HepG2 (cell line): ENCODE data around the gene TMCO4. TPM values are rescaled to one million over a fixed set of nuclear protein-coding genes. Genes with fewer than 3 reads are reported as not detected.

Source experiments
- ATAC-seq: fragments of 200-7000 bp; cut with Tn5 transposase; 3 replicates; pipeline ENCODE4 v1.9.1; 2020; ENCODE audit warnings: mild to moderate bottlenecking, moderate library complexity
- BruUV-seq: library from RNA; stranded (reverse); fragments of 400-500 nt; replicated peaks from 2 replicates; lab custom pipeline; 2021; lab: Mats Ljungman, UMichigan
- CTCF ChIA-PET: fragments of 300-600 bp; formaldehyde crosslinking; extraction: SDS; loops from one replicate; lab custom pipeline; 2021; ENCODE audit warnings: low total read pairs, inconsistent platforms, low intra/inter-chr PET ratio; lab: Yijun Ruan, JAX
- POLR2A ChIA-PET: fragments of 350-600 bp; sonication (Branson Sonifier 250); formaldehyde crosslinking; loops from one replicate; lab custom pipeline; 2020; ENCODE audit warnings: antibody characterized with exemption, inconsistent platforms; lab: Yijun Ruan, JAX
- DNase-seq: peaks from one replicate; pipeline ENCODE4 v3.0.0-alpha.2; 2015; ENCODE audit warnings: low spot score
- FAIRE-seq: peaks from 3 replicates; lab custom pipeline; 2011; peaks lifted over from hg19 to GRCh38; lab: Jason Lieb, UNC
- H2AFZ ChIP-seq: one replicate; pipeline ENCODE4 v1.6.1; 2011; ENCODE audit warnings: low read length, inconsistent platforms
- H3K27ac ChIP-seq: fragments of 300-600 bp; 3 replicates; pipeline ENCODE4 v1.8.0; 2011; ENCODE audit warnings: mixed run types, mild to moderate bottlenecking, mixed read lengths, low read length, inconsistent platforms; ENCODE audit not compliant: insufficient read depth; ENCODE audit errors: extremely low read length
- H3K27me3 ChIP-seq, 2 experiments: fragments of 200-600 bp in 1 of 2; 2 replicates in 1 of 2; 3 replicates in 1 of 2; pipeline versions ENCODE4 v1.6.0 to v1.8.0; 2011; ENCODE audit warnings: low read length in 2 of 2, mild to moderate bottlenecking in 2 of 2, moderate library complexity in 2 of 2, inconsistent platforms in 1 of 2; ENCODE audit not compliant: insufficient read depth in 2 of 2, control insufficient read depth in 1 of 2
- H3K36me3 ChIP-seq, 2 experiments: fragments of 200-600 bp in 1 of 2; replicated peaks in 1 of 2; 2 replicates in 1 of 2; 3 replicates in 1 of 2; pipeline versions ENCODE4 v1.5.1 to v1.8.0; 2011; ENCODE audit warnings: low read length in 2 of 2, inconsistent platforms in 1 of 2; ENCODE audit not compliant: insufficient read depth in 2 of 2, control insufficient read depth in 1 of 2
- H3K4me1 ChIP-seq: 2 replicates; pipeline ENCODE4 v1.5.1; 2012; ENCODE audit warnings: low read length, inconsistent platforms; ENCODE audit not compliant: insufficient read depth
- H3K4me2 ChIP-seq: 2 replicates; pipeline ENCODE4 v1.6.0; 2011; ENCODE audit warnings: low read depth, low read length, inconsistent platforms
- H3K4me3 ChIP-seq, 3 experiments: fragments of 200-600 bp in 1 of 3; sonication (generic), shearing (Covaris generic) in 1 of 3; replicated peaks in 1 of 3; 2 replicates each; pipeline ENCODE4 v1.5.1; 2011 to 2016; ENCODE audit warnings: low read length in 3 of 3, inconsistent platforms in 2 of 3, low read depth in 2 of 3, mild to moderate bottlenecking in 2 of 3, control low read depth in 1 of 3, mixed read lengths in 1 of 3; ENCODE audit not compliant: insufficient read depth in 1 of 3
- H3K79me2 ChIP-seq: one replicate; pipeline ENCODE4 v1.6.1; 2011; ENCODE audit warnings: low read length, inconsistent platforms; ENCODE audit not compliant: insufficient read depth
- H3K9ac ChIP-seq: 2 replicates; pipeline ENCODE4 v1.6.0; 2011; ENCODE audit warnings: mild to moderate bottlenecking, low read depth, low read length, inconsistent platforms; ENCODE audit not compliant: insufficient read depth
- H3K9me3 ChIP-seq: 2 replicates; pipeline ENCODE4 v1.5.1; 2012; ENCODE audit warnings: mild to moderate bottlenecking, low read length
- H4K20me1 ChIP-seq: 2 replicates; pipeline ENCODE4 v1.6.0; 2011; ENCODE audit warnings: inconsistent platforms, mild to moderate bottlenecking, low read length, moderate library complexity; ENCODE audit not compliant: insufficient read depth
- FOSL2 ChIP-seq: sonication (generic); formaldehyde crosslinking; IDR thresholded peaks from 2 replicates; pipeline ENCODE4 v1.4.0; 2020; ENCODE audit warnings: missing genetic modification reagents
- HNF4A ChIP-seq: sonication (generic); formaldehyde crosslinking; IDR thresholded peaks from 2 replicates; pipeline ENCODE4 v1.4.0; 2020; ENCODE audit warnings: missing genetic modification reagents
- MEIS1 ChIP-seq: sonication (generic); formaldehyde crosslinking; IDR thresholded peaks from 2 replicates; pipeline ENCODE4 v1.9.0; 2021; ENCODE audit warnings: mild to moderate bottlenecking, missing genetic modification reagents, moderate library complexity, borderline replicate concordance
- SOX13 ChIP-seq, 3 experiments: fragments of 450-650 bp in 1 of 3; sonication (generic) in 1 of 3; formaldehyde crosslinking in 1 of 3; IDR thresholded peaks in 2 of 3; conservative IDR thresholded peaks in 1 of 3; 2 replicates each; pipeline versions ENCODE4 v1.5.0 to v1.6.1; 2016 to 2020; ENCODE audit warnings: antibody characterized with exemption in 1 of 3, mild to moderate bottlenecking in 1 of 3, missing compliant biosample characterization in 1 of 3, missing genetic modification reagents in 1 of 3, moderate library complexity in 1 of 3
- SOX5 ChIP-seq: IDR thresholded peaks from 2 replicates; pipeline ENCODE4 v1.6.1; 2016; ENCODE audit warnings: borderline replicate concordance
- ZKSCAN1 ChIP-seq: fragments of 150-350 bp; IDR thresholded peaks from 2 replicates; pipeline ENCODE4 v1.6.1; 2014; ENCODE audit warnings: low read length
- ZNF136 ChIP-seq: sonication (generic); formaldehyde crosslinking; IDR thresholded peaks from 2 replicates; pipeline ENCODE4 v1.8.1; 2022; ENCODE audit warnings: low read depth, mild to moderate bottlenecking, moderate library complexity, missing genetic modification reagents
- WGBS: methylation state at CpG from one replicate; pipeline ENCODE4 v1.1.6; 2017; ENCODE audit warnings: low lambda C conversion rate; 5-methylcytosine and 5-hydroxymethylcytosine counted together
- in situ Hi-C: cut with HindIII; loops from 2 replicates; pipeline ENCODE4 v1.10.0; 2017; ENCODE audit warnings: low pct_unique_long_range_greater_than_20kb; ENCODE audit not compliant: extremely low pct_ligation_motif_present
- intact Hi-C: fragments of 100-400 bp; cut with micrococcal nuclease; formaldehyde crosslinking; loops from one replicate; pipeline ENCODE4 v1.10.0; 2022; ENCODE audit not compliant: unreplicated experiment
- polyA plus RNA-seq, 8 experiments: library from polyadenylated mRNA; depleted of rRNA in 3 of 8; stranded (reverse) in 7 of 8; unstranded in 1 of 8; fragments of >200 nt; fragmentation: Illumina TruSeq in 4 of 8; extraction: Trizol in 4 of 8; gene quantifications; 2 replicates each; pipeline versions ENCODE4 v1.2.1 to v1.2.3, GENCODE V29; 2011 to 2016; ENCODE audit warnings: low read depth in 4 of 8, missing spikeins in 1 of 8, mixed read lengths in 1 of 8; ENCODE audit not compliant: insufficient read depth in 1 of 8
- total RNA-seq, 5 experiments: library from RNA; depleted of rRNA; stranded (reverse); fragments of >200 nt; fragmentation: Illumina TruSeq; extraction: Trizol; gene quantifications; 2 replicates each; pipeline ENCODE4 v1.2.3, GENCODE V29; 2016; ENCODE audit warnings: low read depth in 1 of 5
- TF ChIP-seq, protein P1 (sequence below): sonication (generic); formaldehyde crosslinking; IDR thresholded peaks from 2 replicates; pipeline ENCODE4 v1.4.0; 2020; ENCODE audit warnings: mild to moderate bottlenecking, missing genetic modification reagents
- TF ChIP-seq, protein P2 (sequence below): sonication (generic); formaldehyde crosslinking; IDR thresholded peaks from 2 replicates; pipeline ENCODE4 v1.4.0; 2020; ENCODE audit warnings: missing genetic modification reagents

TMCO4 gene
- total and polyA plus RNA-seq, 2 of the 13 experiments (the other 11 are each of a cell fraction or from before 2014, with no cell fraction given), result 2.1 to 4.1 TPM

DNA sequence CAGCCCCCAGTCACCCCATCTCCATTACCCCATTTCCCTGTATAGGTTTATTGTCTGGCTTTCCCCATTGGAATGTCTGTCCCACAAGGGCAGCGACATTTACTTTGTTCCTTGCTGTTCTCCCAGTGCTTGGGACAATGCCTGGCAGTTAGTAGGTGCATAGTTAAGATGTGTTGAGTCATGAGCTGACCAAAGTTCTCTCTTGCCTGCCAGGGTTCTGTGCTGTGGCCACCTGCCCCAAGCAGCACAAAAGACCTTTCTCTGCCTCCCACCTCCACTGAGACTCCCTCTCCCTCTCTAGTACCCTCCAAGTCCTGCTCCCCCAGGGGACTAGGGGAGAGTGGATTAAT, 40.0 kb downstream of the TMCO4 start:
- ChIA-PET CTCF (no interaction called here), POLR2A (interaction anchor here (0.9 kb wide), 1 partner anchor 56 kb away, joined by 3 read pairs; the partner anchor contains the start of gene RNF186)
- Histone ChIP-seq H4K20me1 (no peaks in the 10 kb centered on the region), H3K4me3 (no peak overlapping the region), H3K27me3 (no peaks in the 10 kb centered on the region), H3K79me2 (no peaks in the 10 kb centered on the region), H3K9ac (no peak overlapping the region), H3K36me3 (no peaks in the 10 kb centered on the region), H3K9me3 (no peaks in the 10 kb centered on the region), H2AFZ (no peak overlapping the region), H3K4me1 (peaks cover 11% of the 10 kb centered on the region), H3K4me2 (no peak overlapping the region), H3K27ac (no peak overlapping the region)
- no TSS peak for BruUV-seq
- intact Hi-C loops (no loop called here), in situ Hi-C loops (loop anchor here (5.0 kb wide), 2 partner anchors 53 to 108 kb away; no protein-coding TSS in a partner anchor)
- FAIRE-seq, result no peak
- DNase-seq, result peak; percentile 58
- WGBS, result 0% methylated on average over 1 of the region's 1 CpG
- peak; percentile 37; the same call in 1 of the 2 replicates for TF ChIP-seq SOX5 (CRISPR knock-in tag)
- TF ChIP-seq, protein P1, sequence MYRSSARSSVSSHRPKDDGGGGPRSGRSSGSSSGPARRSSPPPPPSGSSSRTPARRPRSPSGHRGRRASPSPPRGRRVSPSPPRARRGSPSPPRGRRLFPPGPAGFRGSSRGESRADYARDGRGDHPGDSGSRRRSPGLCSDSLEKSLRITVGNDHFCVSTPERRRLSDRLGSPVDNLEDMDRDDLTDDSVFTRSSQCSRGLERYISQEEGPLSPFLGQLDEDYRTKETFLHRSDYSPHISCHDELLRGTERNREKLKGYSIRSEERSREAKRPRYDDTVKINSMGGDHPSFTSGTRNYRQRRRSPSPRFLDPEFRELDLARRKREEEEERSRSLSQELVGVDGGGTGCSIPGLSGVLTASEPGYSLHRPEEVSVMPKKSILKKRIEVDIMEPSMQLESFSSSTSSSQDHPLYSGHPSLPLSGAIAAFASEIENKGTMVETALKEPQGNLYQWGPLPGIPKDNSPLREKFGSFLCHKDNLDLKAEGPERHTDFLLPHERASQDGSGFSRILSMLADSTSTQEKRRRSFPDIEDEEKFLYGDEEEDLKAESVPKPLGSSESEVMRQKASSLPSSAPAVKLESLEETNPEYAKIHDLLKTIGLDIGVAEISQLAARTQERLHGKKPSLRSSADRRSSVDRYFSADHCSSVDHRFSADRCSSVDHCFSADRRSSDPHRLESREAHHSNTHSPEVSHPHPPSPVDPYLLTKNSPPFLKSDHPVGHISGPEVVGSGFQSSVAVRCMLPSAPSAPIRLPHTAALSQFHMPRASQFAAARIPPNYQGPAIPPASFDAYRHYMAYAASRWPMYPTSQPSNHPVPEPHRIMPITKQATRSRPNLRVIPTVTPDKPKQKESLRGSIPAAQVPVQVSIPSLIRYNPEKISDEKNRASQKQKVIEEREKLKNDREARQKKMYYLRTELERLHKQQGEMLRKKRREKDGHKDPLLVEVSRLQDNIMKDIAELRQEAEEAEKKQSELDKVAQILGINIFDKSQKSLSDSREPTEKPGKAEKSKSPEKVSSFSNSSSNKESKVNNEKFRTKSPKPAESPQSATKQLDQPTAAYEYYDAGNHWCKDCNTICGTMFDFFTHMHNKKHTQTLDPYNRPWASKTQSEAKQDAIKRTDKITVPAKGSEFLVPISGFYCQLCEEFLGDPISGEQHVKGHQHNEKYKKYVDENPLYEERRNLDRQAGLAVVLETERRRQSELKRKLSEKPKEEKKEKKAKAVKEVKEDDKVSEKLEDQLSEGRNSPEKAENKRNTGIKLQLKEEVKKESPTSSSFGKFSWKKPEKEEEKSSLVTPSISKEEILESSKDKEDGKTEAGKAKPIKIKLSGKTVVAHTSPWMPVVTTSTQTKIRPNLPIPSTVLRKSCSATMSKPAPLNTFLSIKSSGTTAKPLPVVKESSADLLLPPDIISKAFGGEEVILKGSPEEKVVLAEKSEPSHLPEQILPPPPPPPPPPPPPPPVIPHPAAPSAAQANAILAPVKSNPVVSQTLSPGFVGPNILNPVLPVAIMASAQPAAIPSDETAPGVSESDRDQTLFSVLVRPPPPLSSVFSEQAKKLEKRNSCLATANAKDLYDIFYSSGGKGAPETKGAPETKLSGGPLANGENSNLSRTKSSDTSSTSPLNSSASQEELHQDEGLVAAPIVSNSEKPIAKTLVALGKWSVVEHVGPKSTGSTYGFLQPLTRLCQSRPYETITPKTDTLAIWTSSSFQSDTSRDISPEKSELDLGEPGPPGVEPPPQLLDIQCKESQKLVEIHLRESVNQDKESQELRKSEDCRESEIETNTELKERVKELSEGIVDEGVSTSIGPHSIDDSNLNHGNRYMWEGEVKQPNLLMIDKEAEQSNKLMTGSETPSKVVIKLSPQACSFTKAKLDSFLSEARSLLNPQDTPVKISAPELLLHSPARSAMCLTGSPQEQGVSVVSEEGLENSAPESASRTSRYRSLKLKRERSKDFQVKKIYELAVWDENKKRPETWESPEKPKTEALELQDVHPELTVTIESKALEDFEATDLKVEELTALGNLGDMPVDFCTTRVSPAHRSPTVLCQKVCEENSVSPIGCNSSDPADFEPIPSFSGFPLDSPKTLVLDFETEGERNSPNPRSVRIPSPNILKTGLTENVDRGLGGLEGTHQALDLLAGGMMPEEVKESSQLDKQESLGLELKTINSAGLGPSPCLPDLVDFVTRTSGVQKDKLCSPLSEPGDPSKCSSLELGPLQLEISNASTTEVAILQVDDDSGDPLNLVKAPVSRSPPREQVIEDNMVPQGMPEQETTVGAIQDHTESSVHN, result no peak
- TF ChIP-seq FOSL2 (CRISPR knock-in tag), result peak; percentile 69
- no peak for TF ChIP-seq MEIS1 (CRISPR knock-in tag)
- peak; percentile 36; the same call in 1 of the 2 replicates for TF ChIP-seq HNF4A
- TF ChIP-seq, protein P2, sequence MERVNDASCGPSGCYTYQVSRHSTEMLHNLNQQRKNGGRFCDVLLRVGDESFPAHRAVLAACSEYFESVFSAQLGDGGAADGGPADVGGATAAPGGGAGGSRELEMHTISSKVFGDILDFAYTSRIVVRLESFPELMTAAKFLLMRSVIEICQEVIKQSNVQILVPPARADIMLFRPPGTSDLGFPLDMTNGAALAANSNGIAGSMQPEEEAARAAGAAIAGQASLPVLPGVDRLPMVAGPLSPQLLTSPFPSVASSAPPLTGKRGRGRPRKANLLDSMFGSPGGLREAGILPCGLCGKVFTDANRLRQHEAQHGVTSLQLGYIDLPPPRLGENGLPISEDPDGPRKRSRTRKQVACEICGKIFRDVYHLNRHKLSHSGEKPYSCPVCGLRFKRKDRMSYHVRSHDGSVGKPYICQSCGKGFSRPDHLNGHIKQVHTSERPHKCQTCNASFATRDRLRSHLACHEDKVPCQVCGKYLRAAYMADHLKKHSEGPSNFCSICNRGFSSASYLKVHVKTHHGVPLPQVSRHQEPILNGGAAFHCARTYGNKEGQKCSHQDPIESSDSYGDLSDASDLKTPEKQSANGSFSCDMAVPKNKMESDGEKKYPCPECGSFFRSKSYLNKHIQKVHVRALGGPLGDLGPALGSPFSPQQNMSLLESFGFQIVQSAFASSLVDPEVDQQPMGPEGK (CRISPR knock-in tag), result 0 out of 2 replicates have a peak, but pooled peaks have one; percentile 12
- no peak for TF ChIP-seq SOX13 (IDR thresholded peaks at IDR 0.05)
- peak in 1 of 2 experiments; percentile 61; a peak in 2 of 4 replicates for TF ChIP-seq SOX13 (CRISPR knock-in tag; conservative IDR thresholded peaks at IDR 0.05 in 1 of 2, IDR thresholded peaks at IDR 0.05 in 1 of 2)
- TF ChIP-seq ZNF136 (CRISPR knock-in tag), result no peak
- TF ChIP-seq ZKSCAN1, result peak; percentile 50
- peak; percentile 57; the same call in 2 of the 3 replicates for ATAC-seq
